GM12874 (cell line): ENCODE measurements around the gene GFRA1.

Source experiments
- CTCF ChIP-seq: IDR thresholded peaks from 2 replicates; pipeline ENCODE4 v1.5.1; 2011; ENCODE audit warnings: low read depth, mild to moderate bottlenecking, control low read depth, low read length, moderate library complexity; ENCODE audit not compliant: insufficient read depth

Gene GFRA1

GRCh38 chr10:116015583-116016333 is 257.2 kb downstream of the GFRA1 start:
- TF ChIP-seq CTCF: no peak

- TF ChIP-seq CTCF: no peak
Observed at GRCh38 chr10:116014871-116015582, 258.0 kb downstream of the GFRA1 start.

GRCh38 chr10:116014326-116014725 is 258.7 kb downstream of the GFRA1 start:
- no peak for TF ChIP-seq CTCF

- no peak for TF ChIP-seq CTCF
Observed at GRCh38 chr10:116011929-116012328, 261.1 kb downstream of the GFRA1 start.

- no peak for TF ChIP-seq CTCF
Observed at GRCh38 chr10:116007256-116007891, 265.6 kb downstream of the GFRA1 start.
